Testis (tissue), 2 donors: ENCODE data around the gene ZBTB20.

ENCODE experiments used
- POLR2A ChIP-seq: fragments of 450-650 bp; IDR thresholded peaks from one replicate; pipeline ENCODE4 v1.6.1; 2017; ENCODE audit warnings: antibody characterized with exemption, mild to moderate bottlenecking, moderate library complexity
- TF ChIP-seq, protein P1 (sequence below), 3 experiments: fragments of 450-650 bp in 2 of 3; fragments of 200-600 bp in 1 of 3; sonication (generic) in 1 of 3; IDR thresholded peaks; one replicate each; pipeline ENCODE4 v1.5.1; 2016 to 2019; ENCODE audit warnings: antibody characterized with exemption in 3 of 3, mild to moderate bottlenecking in 2 of 3, moderate library complexity in 1 of 3

DNA sequence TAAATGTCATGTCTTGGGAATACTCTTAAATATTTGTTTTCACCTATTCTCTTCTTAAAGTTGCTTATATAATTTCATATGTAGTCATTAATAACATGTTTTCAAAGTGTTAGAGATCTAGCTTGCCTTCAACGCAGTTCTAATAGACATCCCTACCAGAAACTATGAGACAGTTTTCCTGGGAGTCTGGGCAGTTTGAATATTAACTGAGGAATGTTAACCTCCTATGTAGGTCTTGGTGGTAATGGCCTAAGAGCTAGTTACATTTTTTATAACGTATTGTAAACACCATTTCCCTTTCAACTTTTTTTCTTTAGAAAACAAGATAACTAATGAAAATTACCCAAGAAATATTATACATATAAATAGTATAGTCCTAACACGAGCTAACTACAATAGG lies 525.1 kb downstream of the ZBTB20 start:
- TF ChIP-seq, protein P1, sequence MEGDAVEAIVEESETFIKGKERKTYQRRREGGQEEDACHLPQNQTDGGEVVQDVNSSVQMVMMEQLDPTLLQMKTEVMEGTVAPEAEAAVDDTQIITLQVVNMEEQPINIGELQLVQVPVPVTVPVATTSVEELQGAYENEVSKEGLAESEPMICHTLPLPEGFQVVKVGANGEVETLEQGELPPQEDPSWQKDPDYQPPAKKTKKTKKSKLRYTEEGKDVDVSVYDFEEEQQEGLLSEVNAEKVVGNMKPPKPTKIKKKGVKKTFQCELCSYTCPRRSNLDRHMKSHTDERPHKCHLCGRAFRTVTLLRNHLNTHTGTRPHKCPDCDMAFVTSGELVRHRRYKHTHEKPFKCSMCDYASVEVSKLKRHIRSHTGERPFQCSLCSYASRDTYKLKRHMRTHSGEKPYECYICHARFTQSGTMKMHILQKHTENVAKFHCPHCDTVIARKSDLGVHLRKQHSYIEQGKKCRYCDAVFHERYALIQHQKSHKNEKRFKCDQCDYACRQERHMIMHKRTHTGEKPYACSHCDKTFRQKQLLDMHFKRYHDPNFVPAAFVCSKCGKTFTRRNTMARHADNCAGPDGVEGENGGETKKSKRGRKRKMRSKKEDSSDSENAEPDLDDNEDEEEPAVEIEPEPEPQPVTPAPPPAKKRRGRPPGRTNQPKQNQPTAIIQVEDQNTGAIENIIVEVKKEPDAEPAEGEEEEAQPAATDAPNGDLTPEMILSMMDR (IDR thresholded peaks at IDR 0.05) = no peak
- no peak for TF ChIP-seq POLR2A
